ENCODE results near the gene AKR1C2.
"Not testable (repeated sequence)": the region's sequence is repeated elsewhere in the genome, so short reads cannot be mapped to it uniquely, and the experiment has no call there.

Gene AKR1C2

DNA sequence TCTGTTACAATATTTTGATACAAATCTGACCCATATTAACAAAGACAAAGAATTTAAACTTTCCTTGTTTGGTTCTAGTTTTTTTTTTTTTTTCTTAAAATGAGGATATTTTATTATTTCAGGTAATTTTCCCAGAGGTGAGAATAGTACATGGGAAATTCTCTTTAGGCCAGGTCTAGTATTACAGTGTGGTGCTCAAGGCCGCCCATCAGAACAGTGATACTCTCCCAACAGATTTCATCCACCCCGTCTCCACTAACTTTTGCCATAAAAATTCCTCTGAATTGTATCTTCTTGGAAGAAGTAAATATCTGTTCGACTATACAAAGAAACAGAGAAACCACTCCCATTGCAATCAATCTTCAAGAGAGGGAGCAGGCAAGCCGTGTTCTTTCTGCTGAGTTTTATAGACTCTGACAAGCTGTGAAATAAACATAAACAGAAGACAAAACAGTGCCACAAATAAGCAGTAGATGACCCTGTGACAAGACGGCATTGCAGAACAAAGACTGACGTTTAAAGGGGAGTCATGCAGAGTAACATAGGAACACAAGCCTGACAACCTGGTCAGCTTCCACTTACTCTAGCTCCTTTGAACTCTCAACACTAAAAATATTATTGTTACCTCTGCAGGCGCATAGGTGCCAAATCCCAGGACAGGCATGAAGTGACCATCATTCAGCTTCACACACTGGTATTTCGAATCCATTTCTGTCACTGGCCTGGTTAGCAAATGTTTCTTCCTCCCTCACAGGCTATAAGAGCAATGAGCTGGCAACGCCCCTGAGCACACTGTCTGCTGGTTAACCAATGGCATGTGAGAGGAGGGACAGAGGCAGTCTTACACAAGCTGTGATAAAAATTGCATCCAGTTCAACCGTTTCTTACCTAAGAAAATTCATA is at the start of gene AKR1C2:
TSS of gene AKR1C2 (minus strand) at position 731 of the 903 bp plus-strand sequence. CDS start at position 709, 22 bp downstream.
- DNase-seq (ENCODE audit: low read depth), result not testable (repeated sequence)
- peak within 1 kb of the TSS; percentile 23 for H3K4me3 ChIP-seq (ENCODE audit: low read depth, low read length)

DNA sequence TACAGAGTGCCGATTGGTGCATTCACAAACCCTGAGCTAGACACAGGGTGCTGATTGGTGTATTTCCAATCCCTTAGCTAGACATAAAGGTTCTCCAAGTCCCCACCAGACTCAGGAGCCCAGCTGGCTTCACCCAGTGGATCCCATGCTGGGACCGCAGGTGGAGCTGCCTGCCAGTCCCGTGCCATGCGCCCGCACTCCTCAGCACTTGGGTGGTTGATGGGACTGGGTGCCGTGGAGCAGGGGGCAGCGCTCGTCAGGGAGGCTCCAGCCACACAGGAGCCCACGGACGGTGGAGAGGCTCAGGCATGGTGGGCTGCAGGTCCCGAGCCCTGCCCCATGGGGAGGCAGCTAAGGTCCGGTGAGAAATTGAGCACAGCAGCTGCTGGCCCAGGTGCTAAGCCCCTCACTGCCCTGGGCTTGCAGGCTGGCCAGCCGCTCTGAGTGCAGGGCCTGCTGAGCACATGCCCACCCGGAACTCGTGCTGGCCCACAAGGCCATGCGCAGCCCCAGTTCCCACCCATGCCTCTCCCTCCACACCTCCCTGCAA is 49.4 kb upstream of the AKR1C2 start:
- DNase-seq (ENCODE audit: low read depth); H3K4me3 ChIP-seq (ENCODE audit: low read depth, low read length): not testable (repeated sequence)

- H3K4me3 ChIP-seq (ENCODE audit: low read depth, low read length), result no peak overlapping the region
- DNase-seq (ENCODE audit: low read depth), result no peak
These were observed 44.4 kb upstream of the AKR1C2 start for GRCh38 chr10:5047912-5048628.

DNA sequence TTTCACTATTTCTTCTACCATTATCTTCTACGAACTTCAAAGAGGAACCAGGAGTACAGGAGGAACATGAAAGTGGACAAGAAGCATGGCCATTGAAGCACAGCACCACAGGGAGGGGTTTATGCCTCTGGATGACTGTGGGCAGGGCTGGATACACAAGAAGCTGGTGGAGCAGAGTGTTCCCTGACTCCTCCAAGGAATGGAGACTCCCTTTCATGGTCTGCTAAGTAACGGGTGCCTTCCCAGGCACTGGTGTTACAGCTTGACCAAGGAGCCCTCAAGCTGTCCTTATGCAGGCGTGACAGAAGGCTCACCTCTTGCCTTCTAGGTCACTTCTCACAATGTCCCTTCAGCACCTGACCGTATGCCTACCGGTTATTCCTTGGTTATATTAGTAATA is 43.4 kb upstream of the AKR1C2 start:
- not testable (repeated sequence) for H3K4me3 ChIP-seq (ENCODE audit: low read depth, low read length); DNase-seq (ENCODE audit: low read depth)

- DNase-seq (ENCODE audit: low read depth), result no peak
These were observed 42.8 kb upstream of the AKR1C2 start for GRCh38 chr10:5046410-5046809.

GRCh38 chr10:5045095-5045494 is 41.4 kb upstream of the AKR1C2 start:
- no peak overlapping the region for H3K4me3 ChIP-seq (ENCODE audit: low read depth, low read length)
- no peak for DNase-seq (ENCODE audit: low read depth)

More at GRCh38 chr10:5046410-5046809, 42.8 kb upstream of the AKR1C2 start:
- no peak overlapping the region for H3K4me3 ChIP-seq (ENCODE audit: low read depth, low read length)

- DNase-seq (ENCODE audit: low read depth), result no peak
These were observed 40.1 kb upstream of the AKR1C2 start for GRCh38 chr10:5043716-5044115.

DNA sequence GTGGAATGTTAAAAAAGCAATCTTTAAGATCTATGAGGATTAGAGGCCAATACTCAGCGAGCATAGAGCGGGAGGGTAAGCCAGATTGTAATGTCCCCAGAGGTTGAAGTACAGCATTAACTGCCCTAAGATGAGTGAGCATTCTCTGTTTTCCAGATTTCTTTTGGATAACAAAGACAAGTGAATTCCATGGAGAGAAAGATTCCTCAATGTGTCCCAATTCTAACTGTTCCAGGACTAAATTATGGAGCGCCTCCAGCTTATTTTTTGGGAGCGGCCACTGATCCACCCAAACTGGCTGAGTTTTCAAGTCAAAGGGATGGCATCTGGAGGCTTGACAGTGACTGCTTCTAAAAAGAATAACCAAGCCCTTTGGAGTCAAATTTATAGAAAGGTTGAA is 39.3 kb upstream of the AKR1C2 start:
- no peak overlapping the region for H3K4me3 ChIP-seq (ENCODE audit: low read depth, low read length)
- no peak for DNase-seq (ENCODE audit: low read depth)

More at GRCh38 chr10:5043716-5044115, 40.1 kb upstream of the AKR1C2 start:
- H3K4me3 ChIP-seq (ENCODE audit: low read depth, low read length), result no peak overlapping the region

DNA sequence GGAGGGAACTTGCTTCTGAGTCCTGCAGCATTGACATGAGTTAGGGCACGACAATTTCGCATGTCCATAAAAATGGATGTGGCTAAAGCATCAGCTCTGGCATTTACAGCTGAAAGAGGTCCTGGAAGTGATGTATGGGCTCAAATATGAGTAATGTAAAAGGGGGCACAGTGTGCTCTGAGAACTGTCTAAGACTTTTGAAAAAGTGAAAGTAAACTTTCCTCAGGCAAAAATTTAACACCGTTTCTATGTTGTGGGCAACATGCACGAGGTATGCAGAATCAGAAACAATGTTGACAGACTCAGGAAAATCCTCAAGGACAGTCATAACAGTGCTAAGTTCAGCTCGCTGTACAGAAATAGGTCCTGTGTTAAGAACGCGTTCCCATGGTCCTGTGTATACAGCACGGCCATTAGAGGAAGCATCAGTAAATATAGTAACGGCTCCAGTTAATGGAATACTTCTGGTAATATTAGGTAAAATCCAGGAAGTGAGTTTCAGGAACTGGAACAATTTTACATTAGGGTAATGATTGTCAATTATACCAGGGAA is 37.9 kb upstream of the AKR1C2 start:
- H3K4me3 ChIP-seq (ENCODE audit: low read depth, low read length), result no peak overlapping the region
- DNase-seq (ENCODE audit: low read depth), result no peak

GRCh38 chr10:5040781-5041470 is 37.3 kb upstream of the AKR1C2 start:
- DNase-seq (ENCODE audit: low read depth), result no peak
- no peak overlapping the region for H3K4me3 ChIP-seq (ENCODE audit: low read depth, low read length)

GRCh38 chr10:5040010-5040673 is 36.5 kb upstream of the AKR1C2 start:
- DNase-seq (ENCODE audit: low read depth), result no peak
- no peak overlapping the region for H3K4me3 ChIP-seq (ENCODE audit: low read depth, low read length)

GRCh38 chr10:5038733-5039132 is 35.1 kb upstream of the AKR1C2 start:
- DNase-seq (ENCODE audit: low read depth), result peak; percentile 53
- H3K4me3 ChIP-seq (ENCODE audit: low read depth, low read length), result no peak overlapping the region

DNA sequence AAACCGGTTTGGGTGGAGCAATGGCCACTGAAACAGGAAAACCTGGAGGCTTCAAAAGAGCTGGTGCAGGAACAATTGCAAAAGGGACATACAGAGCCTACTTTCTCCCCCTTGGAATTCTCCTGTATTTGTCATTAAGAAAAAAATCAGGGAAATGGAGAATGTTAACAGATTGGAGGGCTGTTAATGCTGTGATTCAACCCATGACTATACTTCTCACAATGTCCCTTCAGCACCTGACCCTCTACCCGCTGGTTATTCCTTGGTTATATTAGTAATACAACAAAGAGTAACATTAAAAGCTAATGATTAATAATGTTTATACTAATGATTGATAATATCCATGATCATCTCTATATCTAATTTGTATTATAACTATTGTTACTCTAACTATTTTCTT is 34.4 kb upstream of the AKR1C2 start:
- DNase-seq (ENCODE audit: low read depth), result no peak
- no peak overlapping the region for H3K4me3 ChIP-seq (ENCODE audit: low read depth, low read length)

DNA sequence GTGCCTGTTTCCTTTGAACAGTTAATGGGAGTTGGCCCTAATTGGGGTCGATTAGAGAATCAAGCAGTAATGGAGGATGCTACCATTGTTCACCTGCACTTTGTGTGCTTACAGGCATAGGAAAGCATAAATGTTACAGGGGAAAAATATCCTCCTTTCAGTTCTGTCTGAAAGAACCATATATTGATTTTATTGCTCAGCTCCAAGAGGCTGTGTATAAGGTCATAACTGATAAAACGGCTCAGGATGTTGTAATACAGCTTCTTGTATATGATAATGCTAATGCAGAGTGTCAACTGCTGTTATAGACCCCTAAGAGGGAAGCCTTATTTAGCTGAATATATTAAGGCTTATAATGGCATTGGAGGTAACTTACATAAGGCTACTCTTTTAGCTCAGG is 32.9 kb upstream of the AKR1C2 start:
- H3K4me3 ChIP-seq (ENCODE audit: low read depth, low read length), result no peak overlapping the region
- no peak for DNase-seq (ENCODE audit: low read depth)

GRCh38 chr10:5035356-5035755 is 31.7 kb upstream of the AKR1C2 start:
- DNase-seq (ENCODE audit: low read depth), result no peak
- no peak overlapping the region for H3K4me3 ChIP-seq (ENCODE audit: low read depth, low read length)

DNA sequence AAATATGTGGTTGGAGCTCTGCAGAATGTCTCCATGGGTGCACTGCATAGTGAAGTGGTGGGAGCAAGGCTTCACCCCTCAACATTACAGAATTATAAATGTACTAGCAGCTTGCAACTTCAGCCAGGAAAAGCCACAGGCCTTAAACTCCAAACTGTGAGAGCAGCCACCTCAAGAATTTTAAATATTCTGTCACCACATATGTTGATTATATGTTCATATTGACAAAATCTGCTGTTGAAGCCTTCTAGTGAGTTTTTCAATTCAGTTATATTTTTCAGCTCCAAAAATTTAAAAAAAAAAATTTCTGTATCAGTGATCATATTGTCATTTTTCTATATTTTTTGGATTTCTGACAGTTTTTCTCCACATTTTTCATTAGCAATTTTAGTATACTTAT is 30.9 kb upstream of the AKR1C2 start:
- no peak overlapping the region for H3K4me3 ChIP-seq (ENCODE audit: low read depth, low read length)
- no peak for DNase-seq (ENCODE audit: low read depth)

DNA sequence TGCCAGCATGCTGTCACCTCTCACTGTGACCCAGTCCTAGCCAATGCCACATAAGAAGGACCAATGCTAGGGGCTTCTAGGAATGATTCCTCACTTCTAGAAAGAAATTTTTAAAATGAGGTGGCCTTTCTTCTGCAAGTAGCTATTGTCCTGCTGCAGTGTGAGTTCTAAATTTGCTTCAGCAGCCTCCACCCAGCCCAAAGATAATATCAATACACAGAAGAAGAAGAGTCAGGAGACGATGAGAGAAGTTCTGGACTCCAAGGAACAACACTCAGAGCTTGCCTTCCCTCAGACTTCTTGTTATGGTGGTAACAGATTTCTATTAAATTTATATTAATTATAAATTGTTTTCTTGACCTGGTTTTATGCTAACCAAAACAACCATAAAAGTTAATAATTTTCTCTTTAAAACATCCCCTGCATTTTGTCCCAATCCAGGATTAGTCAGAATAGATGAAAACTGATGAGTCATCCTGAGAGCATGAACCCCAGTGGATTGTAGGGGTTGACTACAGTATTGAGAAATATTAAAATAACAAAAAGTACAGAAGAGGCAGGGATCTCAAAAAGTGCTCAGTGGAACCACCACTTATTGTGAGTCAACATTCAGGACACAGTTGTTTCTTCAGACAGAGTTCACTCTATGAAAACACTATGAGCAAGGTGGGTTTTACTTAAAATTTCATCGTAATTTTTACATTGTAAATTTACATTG is 29.6 kb upstream of the AKR1C2 start:
- peak; percentile 64 for DNase-seq (ENCODE audit: low read depth)
- H3K4me3 ChIP-seq (ENCODE audit: low read depth, low read length), result no peak overlapping the region

DNA sequence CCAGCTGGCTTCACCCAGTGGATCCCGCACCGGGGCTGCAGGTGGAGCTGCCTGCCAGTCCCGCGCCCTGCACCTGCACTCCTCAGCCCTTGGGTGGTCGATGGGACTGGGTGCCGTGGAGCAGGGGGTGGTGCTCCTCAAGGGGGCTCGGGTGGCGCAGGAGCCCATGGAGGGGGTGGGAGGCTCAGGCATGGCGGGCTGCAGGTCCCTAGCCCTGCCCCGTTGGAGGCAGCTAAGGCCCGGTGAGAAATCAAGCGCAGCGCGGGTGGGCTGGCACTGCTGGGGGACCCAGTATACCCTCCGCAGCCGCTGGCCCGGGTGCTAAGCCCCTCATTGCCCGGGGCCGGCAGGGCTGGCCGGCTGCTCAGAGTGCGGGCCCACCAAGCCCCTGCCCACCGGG is 28.8 kb upstream of the AKR1C2 start:
- DNase-seq (ENCODE audit: low read depth); H3K4me3 ChIP-seq (ENCODE audit: low read depth, low read length): not testable (repeated sequence)

Measured in skeletal muscle cell (primary cell).